Superior temporal gyrus (tissue), 1 donor: ENCODE data around the gene IDE.
"Not testable (repeated sequence)": the region's sequence is repeated elsewhere in the genome, so short reads cannot be mapped to it uniquely, and the experiment has no call there.

Experiments used
- DNase-seq: peaks from one replicate; pipeline ENCODE4 v3.0.0-alpha.2; 2016; ENCODE audit errors: extremely low spot score

The IDE gene

DNA sequence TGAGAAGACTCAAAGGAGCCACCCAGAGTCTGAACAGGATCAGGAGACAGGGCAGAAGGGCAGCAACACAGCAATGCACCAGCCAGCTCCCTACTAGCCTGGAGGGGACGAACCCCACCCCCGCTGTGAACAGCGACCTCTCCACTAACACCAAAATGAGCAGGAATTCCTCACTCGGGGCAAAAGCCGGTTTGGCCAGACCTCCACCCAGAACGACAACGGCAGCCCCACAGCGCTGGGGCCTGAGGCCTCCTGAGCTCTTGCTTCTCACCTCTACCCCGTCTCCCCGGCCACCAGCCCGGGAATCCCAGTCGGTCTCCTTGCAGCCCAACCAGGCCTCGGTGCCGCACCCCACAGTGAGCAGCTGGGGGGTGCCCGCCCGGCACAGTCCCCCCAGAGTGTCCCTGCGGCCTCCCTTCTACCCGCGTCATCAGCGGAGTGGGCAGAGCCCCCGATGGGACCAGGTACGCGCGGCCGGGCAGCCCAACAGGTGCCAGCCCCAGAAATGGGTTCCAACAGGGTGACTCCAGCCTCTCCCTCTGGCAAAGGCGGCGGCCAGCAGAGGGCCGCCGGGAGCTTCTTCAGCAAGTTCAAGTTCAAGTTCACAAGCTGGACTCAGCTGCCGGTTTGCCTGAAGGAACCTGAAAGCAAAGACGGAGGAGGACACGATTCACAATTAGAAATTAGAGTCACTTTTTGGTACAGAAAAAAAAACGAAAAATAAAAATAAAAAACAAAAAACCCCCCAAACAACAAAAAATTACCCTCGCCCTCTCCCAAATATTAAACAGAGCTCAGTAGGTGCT lies 153.9 kb downstream of the IDE start:
- no peak for DNase-seq

DNA sequence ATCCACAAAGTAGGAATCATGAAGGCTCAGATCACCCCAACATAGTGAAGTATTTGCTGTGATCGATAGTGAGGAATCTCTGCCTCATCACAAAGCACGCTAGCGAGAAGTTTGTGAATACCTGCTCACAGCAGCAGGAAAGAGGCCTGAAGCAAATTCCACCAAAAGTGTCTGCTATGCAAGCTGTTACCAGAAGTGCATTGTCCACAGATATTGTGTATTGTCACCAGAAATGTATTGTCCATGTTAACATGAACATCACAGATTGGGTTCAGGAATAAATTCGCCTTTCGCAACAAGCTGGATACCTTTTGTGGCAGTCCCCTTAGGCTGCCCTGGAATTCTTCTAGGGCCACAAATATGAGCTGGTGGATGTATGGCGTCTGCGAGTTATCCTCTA lies 155.0 kb downstream of the IDE start:
- no peak for DNase-seq

DNA sequence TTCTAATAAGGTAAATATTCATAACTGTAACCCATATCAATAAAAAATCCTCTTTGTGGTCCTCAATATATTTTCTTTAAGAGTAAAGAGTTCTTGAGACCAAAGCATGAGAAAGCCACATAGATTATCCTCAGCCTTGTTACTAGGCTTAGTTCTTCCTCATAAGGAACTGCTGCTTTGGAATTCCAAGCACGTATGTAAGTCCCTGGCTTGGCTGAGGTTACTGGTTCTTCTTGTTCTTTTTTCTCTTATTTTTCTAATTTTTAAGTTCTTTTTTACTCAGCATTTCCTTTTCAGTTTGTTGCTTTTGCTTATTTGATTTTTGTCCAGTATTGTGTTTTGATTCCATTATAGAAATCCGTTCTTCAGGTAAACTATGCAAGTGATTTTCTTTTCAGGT lies 155.7 kb downstream of the IDE start:
- no peak for DNase-seq

DNA sequence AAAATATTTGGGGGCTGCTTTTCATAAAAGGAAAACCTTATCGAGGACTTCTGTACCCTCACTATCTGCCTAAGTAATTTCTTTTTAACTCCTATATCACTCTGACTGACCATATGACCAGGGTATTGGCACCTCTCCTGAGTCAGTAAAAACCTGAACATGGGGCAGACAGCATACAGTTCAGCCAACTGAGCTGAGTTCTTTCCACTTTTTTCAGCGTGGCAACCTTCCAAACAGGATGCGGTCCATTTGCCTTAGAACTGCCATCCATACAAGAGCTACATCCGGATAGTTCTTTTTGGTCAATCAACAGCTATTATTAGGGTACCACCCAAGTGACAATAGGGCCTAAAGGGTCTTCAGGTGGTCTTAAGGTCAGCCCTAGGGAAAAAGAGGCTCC lies 160.4 kb downstream of the IDE start:
- DNase-seq: no peak

DNA sequence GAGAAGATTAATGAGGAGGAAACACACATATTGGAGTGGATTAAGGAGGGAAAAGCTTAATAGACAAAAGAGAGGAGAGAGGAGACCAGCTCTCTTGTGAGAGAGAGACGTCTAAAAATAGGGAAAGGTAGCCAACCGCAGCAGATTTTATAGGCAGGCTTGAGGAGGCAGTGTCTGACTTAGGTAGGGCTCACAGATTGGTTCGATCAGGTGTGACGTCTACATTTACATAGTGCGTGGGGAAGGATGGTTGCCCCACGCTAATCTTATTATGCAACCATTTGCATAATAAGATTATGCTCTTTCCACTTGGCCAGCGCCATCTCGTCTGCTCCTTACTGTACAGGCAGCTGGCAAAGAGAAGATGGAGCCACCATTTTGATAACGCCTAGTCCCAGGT lies 160.9 kb downstream of the IDE start:
- DNase-seq: no peak

DNA sequence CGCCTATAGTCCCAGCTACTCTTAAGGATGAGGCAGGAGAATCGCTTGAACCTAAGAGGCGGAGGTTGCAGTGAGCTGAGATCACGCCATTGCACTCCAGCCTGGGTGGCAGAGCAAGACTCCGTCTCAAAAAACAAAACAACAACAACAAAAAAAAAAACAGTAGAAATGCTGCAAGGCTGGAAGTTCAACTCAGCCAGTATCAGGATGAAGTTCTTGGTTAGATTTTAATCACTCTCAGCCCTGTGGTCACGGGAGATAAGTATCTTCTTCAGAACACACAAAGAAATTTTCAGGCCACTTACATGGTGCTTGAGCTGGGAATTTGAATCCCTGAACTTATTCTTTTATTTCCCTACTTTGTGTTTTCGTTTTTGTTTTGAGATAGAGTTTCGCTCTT lies 162.5 kb downstream of the IDE start:
- DNase-seq: no peak

DNA sequence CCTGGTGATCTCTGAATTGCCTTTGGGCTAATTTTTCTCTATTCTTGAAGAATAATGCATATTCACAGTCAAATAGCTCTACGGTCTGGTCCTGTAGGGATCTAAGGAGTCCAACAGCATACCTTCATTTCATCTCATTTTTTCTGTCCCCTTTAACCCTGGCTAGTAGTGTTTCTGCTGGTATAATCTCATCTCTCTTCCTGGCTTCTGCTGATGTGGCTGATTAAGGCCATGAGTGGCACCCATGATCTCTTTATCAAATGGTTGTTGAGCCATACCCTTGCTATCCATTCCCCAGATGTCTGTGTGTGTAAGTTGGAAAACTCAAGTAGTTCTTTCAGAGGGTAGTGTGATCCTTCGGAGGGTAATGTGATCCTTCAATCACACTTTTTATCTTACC lies 163.4 kb downstream of the IDE start:
- no peak for DNase-seq

DNA sequence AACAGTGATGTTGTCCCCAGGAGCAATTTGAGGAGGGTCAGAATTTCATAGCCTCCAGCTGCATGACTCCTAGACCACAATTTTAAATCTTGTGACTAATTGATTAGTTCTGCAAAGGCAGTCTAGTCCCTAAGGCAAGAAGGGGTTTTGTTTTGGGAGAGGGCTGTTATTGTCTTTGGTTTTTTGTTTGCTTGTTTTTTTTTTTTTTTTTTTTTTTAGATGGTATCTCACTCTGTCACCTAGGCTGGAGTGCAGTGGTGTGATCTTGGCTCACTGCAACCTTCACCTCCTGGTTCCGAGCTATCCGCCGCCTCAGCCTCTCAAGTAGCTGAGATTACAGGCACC lies 165.9 kb downstream of the IDE start:
- DNase-seq: no peak

DNA sequence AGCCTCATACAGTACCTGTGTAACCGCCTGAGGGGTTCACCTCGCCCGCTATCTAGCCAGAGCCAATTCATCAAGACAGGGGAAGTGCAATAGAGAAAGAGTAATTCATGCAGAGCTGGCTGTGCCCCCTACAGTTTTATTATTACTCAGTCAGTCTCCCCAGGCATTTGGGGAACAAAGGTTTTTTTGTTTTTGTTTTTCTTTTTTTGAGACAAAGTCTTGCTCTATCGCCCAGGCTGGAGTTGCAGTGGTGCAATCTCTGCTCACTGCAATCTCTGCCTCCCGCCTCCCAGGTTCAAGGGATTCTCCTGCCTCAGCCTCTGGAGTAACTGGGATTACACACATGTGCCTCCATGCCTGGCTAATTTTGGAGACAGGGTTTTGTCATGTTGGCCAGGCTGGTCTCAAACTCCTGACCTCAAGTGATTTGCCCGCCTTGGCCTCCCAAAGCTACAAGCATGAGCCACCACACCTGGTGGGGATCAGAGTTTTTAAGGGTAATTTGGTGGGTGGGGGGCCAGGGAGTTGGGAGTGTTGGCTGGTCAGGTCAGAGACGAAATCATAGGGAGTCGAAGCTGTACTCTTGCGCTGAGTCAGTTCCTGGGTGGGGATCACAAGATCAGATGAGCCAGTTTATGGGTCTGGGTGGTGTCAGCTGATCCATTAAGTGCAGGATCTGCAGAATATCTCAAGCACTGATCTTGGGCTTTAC lies 166.4 kb downstream of the IDE start:
- DNase-seq: no peak

DNA sequence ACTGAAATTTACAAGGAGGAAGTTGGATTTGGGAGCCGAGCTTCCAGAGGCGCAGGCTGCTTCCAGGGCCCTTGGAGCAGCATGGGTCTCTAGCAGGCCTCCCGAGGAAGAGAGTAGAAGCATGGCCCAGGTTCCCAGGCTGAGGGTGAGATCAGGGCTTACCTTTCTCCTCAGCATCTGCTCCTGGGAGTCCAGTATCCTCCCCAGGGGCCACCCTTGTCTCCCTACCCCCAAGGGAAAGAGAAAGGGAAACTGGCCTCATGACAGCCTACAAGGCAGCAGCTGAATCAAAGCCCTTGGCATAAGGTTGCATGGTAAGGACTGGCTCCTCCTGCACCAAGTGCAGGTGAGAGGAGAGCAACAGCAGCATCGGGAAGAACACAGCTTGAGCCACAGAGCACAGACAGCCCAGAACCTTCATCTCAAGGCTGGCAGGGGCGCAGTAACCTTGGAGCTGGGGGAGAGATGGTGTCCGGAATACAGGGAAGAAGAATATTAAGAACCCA lies 168.4 kb downstream of the IDE start:
- no peak for DNase-seq

DNA sequence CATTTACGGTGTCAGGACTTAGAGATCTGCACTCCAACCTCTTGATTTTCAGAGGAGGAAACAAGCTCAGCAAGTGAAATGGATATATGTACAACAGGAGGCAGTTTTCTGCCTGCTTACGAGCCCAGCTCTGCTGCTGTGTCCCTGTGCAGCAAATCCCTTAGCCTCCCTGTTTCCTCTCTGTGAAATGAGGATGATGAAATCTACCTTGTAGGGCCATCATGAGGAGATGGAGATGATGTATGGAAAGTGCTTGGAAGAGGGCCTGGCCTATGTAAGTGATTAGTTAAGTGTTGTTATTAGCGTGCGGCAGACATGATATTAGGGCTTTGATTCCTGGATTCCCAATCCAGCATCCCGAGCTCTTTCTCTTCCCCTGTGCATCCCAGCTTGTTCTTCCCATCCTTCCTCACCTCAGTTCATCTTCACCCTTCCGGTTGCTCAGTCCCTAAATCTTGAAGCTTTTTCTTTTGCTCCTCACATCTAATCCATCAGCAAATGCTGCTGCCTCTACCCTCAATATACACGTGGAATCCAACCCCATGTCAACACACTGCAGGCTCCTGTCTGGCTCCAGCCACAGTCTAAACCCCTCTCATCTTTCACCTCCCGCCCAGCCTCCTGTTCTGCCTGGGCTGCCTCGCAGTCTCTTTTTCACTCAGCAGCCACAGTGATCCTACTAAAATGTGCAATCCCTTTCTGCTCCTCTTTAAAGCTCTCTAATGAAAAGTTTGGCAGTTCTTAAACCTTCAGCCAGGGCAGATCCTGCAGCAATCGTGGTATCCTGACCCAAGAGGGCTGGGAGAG lies 169.1 kb downstream of the IDE start:
- DNase-seq: peak; percentile 29

DNA sequence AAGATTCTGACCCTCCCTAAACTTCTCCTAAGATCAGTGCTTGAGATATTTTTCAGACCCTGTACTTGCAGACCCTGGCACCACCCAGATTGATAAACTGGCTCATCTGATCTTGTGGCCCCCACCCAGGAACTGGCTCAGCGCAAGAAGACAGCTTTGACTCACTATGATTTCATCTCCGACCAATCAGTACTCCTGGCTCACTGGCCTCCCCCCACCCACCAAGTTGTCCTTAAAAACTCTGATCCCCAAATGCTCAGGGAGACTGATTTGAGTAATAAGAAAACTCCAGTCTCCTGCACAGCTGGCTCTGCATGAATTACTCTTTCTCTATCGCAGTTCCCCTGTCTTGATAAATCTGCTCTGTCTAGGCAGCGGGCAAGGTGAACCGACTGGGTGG lies 171.7 kb downstream of the IDE start:
- DNase-seq: not testable (repeated sequence)
